Stimulated activated naive CD8-positive, alpha-beta T cell treated with anti-CD3 and anti-CD28 coated beads, Interleukin-15, Interleukin-2, amounts not matched to agents 100 ng/mL and 50 ng/mL, for 24 hours (primary cell): Measurements from ENCODE around the gene PODN.

ENCODE experiments used
- H3K27ac Mint-ChIP-seq: one replicate; pipeline ENCODE4 v1.8.0; 2021; ENCODE audit warnings: mild to moderate bottlenecking, mixed read lengths
- H3K27me3 Mint-ChIP-seq: one replicate; pipeline ENCODE4 v1.8.0; 2021; ENCODE audit warnings: mixed read lengths
- H3K36me3 Mint-ChIP-seq: one replicate; pipeline ENCODE4 v1.8.0; 2021; ENCODE audit warnings: low read depth, mixed read lengths
- H3K4me1 Mint-ChIP-seq: one replicate; pipeline ENCODE4 v1.8.0; 2021; ENCODE audit warnings: low read depth, mixed read lengths
- H3K4me3 Mint-ChIP-seq: one replicate; pipeline ENCODE4 v1.8.0; 2021; ENCODE audit warnings: mild to moderate bottlenecking, mixed read lengths
- H3K9me3 Mint-ChIP-seq: one replicate; pipeline ENCODE4 v1.8.0; 2021; ENCODE audit warnings: mixed read lengths

PODN gene

GRCh38 chr1:53133261-53134041, 71.4 kb downstream of the PODN start:
- no peak overlapping the region for H3K4me3 Mint-ChIP-seq
- H3K4me1 Mint-ChIP-seq, result no peaks in the 10 kb centered on the region
- no peaks in the 10 kb centered on the region for H3K27me3 Mint-ChIP-seq
- peaks cover 3% of the 10 kb centered on the region for H3K36me3 Mint-ChIP-seq
- H3K27ac Mint-ChIP-seq, result no peak overlapping the region
- peaks cover 11% of the 10 kb centered on the region for H3K9me3 Mint-ChIP-seq

- H3K27me3 Mint-ChIP-seq, result no peaks in the 10 kb centered on the region
- H3K4me3 Mint-ChIP-seq, result no peak overlapping the region
- peaks cover 11% of the 10 kb centered on the region for H3K9me3 Mint-ChIP-seq
- peaks cover 3% of the 10 kb centered on the region for H3K36me3 Mint-ChIP-seq
- H3K27ac Mint-ChIP-seq, result no peak overlapping the region
- H3K4me1 Mint-ChIP-seq, result no peaks in the 10 kb centered on the region
These were observed 72.1 kb downstream of the PODN start for GRCh38 chr1:53134042-53134485.
